ENCODE data around the gene ADAM19. TPM values are rescaled to one million over a fixed set of nuclear protein-coding genes. Genes with fewer than 3 reads are reported as not detected.

The ADAM19 gene
- total and polyA plus RNA-seq, 2 donors (not counting 1 experiment from before 2014, with no cell fraction given), result 13.0 to 65.2 TPM

GRCh38 chr5:157497875-157498611 lies 77.5 kb downstream of the ADAM19 start:
- TF ChIP-seq CTCF (conservative IDR thresholded peaks at IDR 0.05 in 1 of 2, IDR thresholded peaks at IDR 0.05 in 1 of 2; ENCODE audit: low read depth in 1 of 2, low read length in 2 of 2) (no peak), EZH2 (IDR thresholded peaks at IDR 0.05; ENCODE audit: low read length, missing control alignments) (no peak)
- Histone ChIP-seq H3K9ac (ENCODE audit: insufficient read depth, low read length) (no peak overlapping the region), H3K4me3 (replicated peaks in 1 of 4; ENCODE audit: control extremely low read depth in 1 of 4, insufficient read depth in 1 of 4, low read depth in 3 of 4, low read length in 4 of 4) (no peak overlapping the region), H3K36me3 (ENCODE audit: control insufficient read depth, insufficient read depth, low read length) (peaks cover 4% of the 10 kb centered on the region), H3K79me2 (ENCODE audit: control insufficient read depth, insufficient read depth, low read length) (no peaks in the 10 kb centered on the region), H3K4me1 (ENCODE audit: control insufficient read depth, extremely low read depth, insufficient read depth, low read length) (no peaks in the 10 kb centered on the region), H3K27ac (ENCODE audit: insufficient read depth, low read length) (no peak overlapping the region), H4K20me1 (ENCODE audit: control insufficient read depth, extremely low read depth, insufficient read depth, low read length) (no peaks in the 10 kb centered on the region), H3K27me3 (ENCODE audit: control insufficient read depth, insufficient read depth, low read length) (no peaks in the 10 kb centered on the region), H3K4me2 (ENCODE audit: extremely low read depth, insufficient read depth, low read length) (no peak overlapping the region), H2AFZ (ENCODE audit: low read length) (no peak overlapping the region), H3K9me3 (ENCODE audit: control insufficient read depth, insufficient read depth, low read depth, low read length) (no peaks in the 10 kb centered on the region)
- DNase-seq (ENCODE audit: low read depth in 2 of 2), result no peak

GRCh38 chr5:157496864-157497263 lies 78.7 kb downstream of the ADAM19 start:
- Histone ChIP-seq H3K36me3 (ENCODE audit: control insufficient read depth, insufficient read depth, low read length) (peaks cover 9% of the 10 kb centered on the region), H3K27me3 (ENCODE audit: control insufficient read depth, insufficient read depth, low read length) (no peaks in the 10 kb centered on the region), H3K9ac (ENCODE audit: insufficient read depth, low read length) (no peak overlapping the region), H3K79me2 (ENCODE audit: control insufficient read depth, insufficient read depth, low read length) (no peaks in the 10 kb centered on the region), H3K27ac (ENCODE audit: insufficient read depth, low read length) (no peak overlapping the region), H3K4me3 (replicated peaks in 1 of 4; ENCODE audit: control extremely low read depth in 1 of 4, insufficient read depth in 1 of 4, low read depth in 3 of 4, low read length in 4 of 4) (no peak overlapping the region), H2AFZ (ENCODE audit: low read length) (no peak overlapping the region), H4K20me1 (ENCODE audit: control insufficient read depth, extremely low read depth, insufficient read depth, low read length) (no peaks in the 10 kb centered on the region), H3K4me1 (ENCODE audit: control insufficient read depth, extremely low read depth, insufficient read depth, low read length) (no peaks in the 10 kb centered on the region), H3K4me2 (ENCODE audit: extremely low read depth, insufficient read depth, low read length) (no peak overlapping the region), H3K9me3 (ENCODE audit: control insufficient read depth, insufficient read depth, low read depth, low read length) (no peaks in the 10 kb centered on the region)
- TF ChIP-seq EZH2 (IDR thresholded peaks at IDR 0.05; ENCODE audit: low read length, missing control alignments), result no peak
- TF ChIP-seq CTCF (conservative IDR thresholded peaks at IDR 0.05 in 1 of 2, IDR thresholded peaks at IDR 0.05 in 1 of 2; ENCODE audit: low read depth in 1 of 2, low read length in 2 of 2), result no peak
- no peak for DNase-seq (ENCODE audit: low read depth in 2 of 2)

GRCh38 chr5:157494178-157494832 lies 81.3 kb downstream of the ADAM19 start:
- no peaks in the 10 kb centered on the region for H3K9me3 ChIP-seq (ENCODE audit: control insufficient read depth, insufficient read depth, low read depth, low read length)
- H3K4me3 ChIP-seq (replicated peaks in 1 of 4; ENCODE audit: control extremely low read depth in 1 of 4, insufficient read depth in 1 of 4, low read depth in 3 of 4, low read length in 4 of 4), result no peak overlapping the region
- DNase-seq (ENCODE audit: low read depth in 2 of 2), result no peak
- H3K79me2 ChIP-seq (ENCODE audit: control insufficient read depth, insufficient read depth, low read length), result no peaks in the 10 kb centered on the region
- H3K4me1 ChIP-seq (ENCODE audit: control insufficient read depth, extremely low read depth, insufficient read depth, low read length), result no peaks in the 10 kb centered on the region
- H3K27me3 ChIP-seq (ENCODE audit: control insufficient read depth, insufficient read depth, low read length), result no peaks in the 10 kb centered on the region
- no peak overlapping the region for H3K4me2 ChIP-seq (ENCODE audit: extremely low read depth, insufficient read depth, low read length)
- H4K20me1 ChIP-seq (ENCODE audit: control insufficient read depth, extremely low read depth, insufficient read depth, low read length), result no peaks in the 10 kb centered on the region
- no peak overlapping the region for H2AFZ ChIP-seq (ENCODE audit: low read length)
- no peak overlapping the region for H3K27ac ChIP-seq (ENCODE audit: insufficient read depth, low read length)
- no peak overlapping the region for H3K9ac ChIP-seq (ENCODE audit: insufficient read depth, low read length)
- peaks cover 11% of the 10 kb centered on the region for H3K36me3 ChIP-seq (ENCODE audit: control insufficient read depth, insufficient read depth, low read length)
- TF ChIP-seq EZH2 (IDR thresholded peaks at IDR 0.05; ENCODE audit: low read length, missing control alignments) (no peak), CTCF (conservative IDR thresholded peaks at IDR 0.05 in 1 of 2, IDR thresholded peaks at IDR 0.05 in 1 of 2; ENCODE audit: low read depth in 1 of 2, low read length in 2 of 2) (no peak)
